Cardiac muscle cell (in vitro differentiated cells and primary cell): Measurements from ENCODE around the gene KIF24. TPM values are rescaled to one million over a fixed set of nuclear protein-coding genes. Genes with fewer than 3 reads are reported as not detected.

ENCODE experiments used
- DNase-seq, 2 donors: peaks; one replicate each; pipeline versions ENCODE4 v3.0.0 to v3.0.0-alpha.2; 2010 to 2017; ENCODE audit warnings: low read depth in 1 of 2, low spot score in 1 of 2
- H3K27ac ChIP-seq: fragments of 200-600 bp; sonication (generic); 2 replicates; pipeline ENCODE4 v1.5.1; 2016
- H3K27me3 ChIP-seq: fragments of 200-600 bp; sonication (generic); 2 replicates; pipeline ENCODE4 v1.6.0; 2016; ENCODE audit warnings: control low read depth
- H3K36me3 ChIP-seq: fragments of 200-600 bp; sonication (generic); 2 replicates; pipeline ENCODE4 v1.5.1; 2016; ENCODE audit warnings: control low read depth
- H3K4me1 ChIP-seq: fragments of 200-600 bp; sonication (generic); 2 replicates; pipeline ENCODE4 v1.8.1; 2017; ENCODE audit warnings: low read depth, mild to moderate bottlenecking, mixed run types
- H3K4me3 ChIP-seq: fragments of 200-600 bp; sonication (generic); 2 replicates; pipeline ENCODE4 v1.5.1; 2016; ENCODE audit warnings: mild to moderate bottlenecking
- H3K9me3 ChIP-seq: fragments of 200-600 bp; sonication (generic); 2 replicates; pipeline ENCODE4 v1.5.1; 2017; ENCODE audit warnings: low read depth, mild to moderate bottlenecking, control low read depth
- CTCF ChIP-seq: IDR thresholded peaks from 2 replicates; pipeline ENCODE4 v1.5.1; 2012; ENCODE audit warnings: low read depth, mild to moderate bottlenecking, low read length
- polyA plus RNA-seq: library from polyadenylated mRNA; unstranded; fragments of >200 nt; fragmentation: Nextera tagmentation; extraction: Ambion mirVana; gene quantifications from 2 replicates; pipeline ENCODE4 v1.2.1, GENCODE V29; 2016
- total RNA-seq: library from RNA; depleted of rRNA; stranded (reverse); fragments of >200 nt; gene quantifications from 2 replicates; pipeline ENCODE4 v1.2.3, GENCODE V29; 2016

Gene KIF24
- total and polyA plus RNA-seq, 2 experiments from 2014 or later = 1.6 to 5.8 TPM

- Histone ChIP-seq H3K4me3 (no peak overlapping the region), H3K9me3 (no peaks in the 10 kb centered on the region), H3K4me1 (no peaks in the 10 kb centered on the region), H3K36me3 (peaks cover 9% of the 10 kb centered on the region), H3K27me3 (no peaks in the 10 kb centered on the region), H3K27ac (no peak overlapping the region)
- no peak for TF ChIP-seq CTCF
- DNase-seq = peak in 1 of 2 donors; percentile 25
Observed at GRCh38 chr9:34334337-34334824, 5.3 kb upstream of the KIF24 start.

- H3K27ac ChIP-seq = no peak overlapping the region
- no peaks in the 10 kb centered on the region for H3K4me1 ChIP-seq
- no peaks in the 10 kb centered on the region for H3K9me3 ChIP-seq
- no peaks in the 10 kb centered on the region for H3K27me3 ChIP-seq
- TF ChIP-seq CTCF = no peak
- no peak for DNase-seq
- H3K4me3 ChIP-seq = no peak overlapping the region
- H3K36me3 ChIP-seq = peaks cover 4% of the 10 kb centered on the region
Observed at GRCh38 chr9:34333836-34334235, 4.8 kb upstream of the KIF24 start.

GRCh38 chr9:34332076-34332964, 3.3 kb upstream of the KIF24 start:
- Histone ChIP-seq H3K27me3 (no peaks in the 10 kb centered on the region), H3K4me1 (peaks cover 4% of the 10 kb centered on the region), H3K36me3 (no peaks in the 10 kb centered on the region), H3K27ac (no peak overlapping the region), H3K9me3 (no peaks in the 10 kb centered on the region), H3K4me3 (no peak overlapping the region)
- TF ChIP-seq CTCF = peak; percentile 61
- peak; percentile 53 to 67 for DNase-seq

GRCh38 chr9:34331196-34331595, 2.1 kb upstream of the KIF24 start:
- no peak for DNase-seq
- no peak overlapping the region for H3K27ac ChIP-seq
- no peak overlapping the region for H3K4me3 ChIP-seq
- no peaks in the 10 kb centered on the region for H3K36me3 ChIP-seq
- peaks cover 4% of the 10 kb centered on the region for H3K4me1 ChIP-seq
- TF ChIP-seq CTCF = no peak
- H3K9me3 ChIP-seq = no peaks in the 10 kb centered on the region
- no peaks in the 10 kb centered on the region for H3K27me3 ChIP-seq

GRCh38 chr9:34328500-34328986, 525 bp downstream of the KIF24 start:
- Histone ChIP-seq H3K36me3 (no peaks in the 10 kb centered on the region), H3K4me1 (peaks cover 4% of the 10 kb centered on the region)

More at GRCh38 chr9:34328500-34328986, 525 bp downstream of the KIF24 start:
- DNase-seq = peak in 1 of 2 donors; percentile 44
- peak overlapping the region; percentile 78 for H3K4me3 ChIP-seq
- no peaks in the 10 kb centered on the region for H3K27me3 ChIP-seq
- peak overlapping the region; percentile 72 for H3K27ac ChIP-seq
- TF ChIP-seq CTCF = no peak
- no peaks in the 10 kb centered on the region for H3K9me3 ChIP-seq
